Left colon (tissue), 2 donors: ENCODE data around the gene CEACAM6. TPM values are rescaled to one million over a fixed set of nuclear protein-coding genes. Genes with fewer than 3 reads are reported as not detected.

Experiments
- ATAC-seq: fragments of 200-7000 bp; cut with Tn5 transposase; one replicate; pipeline ENCODE4 v1.9.1; 2020; ENCODE audit warnings: mild to moderate bottlenecking, moderate library complexity
- DNase-seq, 2 donors: peaks; one replicate each; pipeline ENCODE4 v3.0.0-alpha.2; 2020
- intact Hi-C, 2 donors: fragments of 100-400 bp; cut with DNase I in 1 of 2; cut with micrococcal nuclease in 1 of 2; formaldehyde crosslinking; loops; one replicate each; pipeline versions ENCODE4 v1.11.2 to v1.14.0; 2022; cut with DNase I, micrococcal nuclease
- total RNA-seq, 2 donors: library from RNA; stranded (reverse); fragmentation: NEBNext Ultra II Directional; extraction: Animal tissue kit (Norgen Biotek cat#: 25700); gene quantifications; one replicate each; pipeline ENCODE4 v1.2.1, GENCODE V29; 2021
- donor health status: DM: no; HTN: no; CAD: no.
- donor health status: DM: yes; HTN: yes; CAD: no.

CEACAM6 gene
- total RNA-seq, 2 donors from 2014 or later, result 485 to 596 TPM

GRCh38 chr19:41816761-41817160 is 61.4 kb downstream of the CEACAM6 start:
- intact Hi-C loops, result no loop called here
- ATAC-seq (peak; percentile 84), DNase-seq (no peak)

GRCh38 chr19:41821003-41821735 is 65.8 kb downstream of the CEACAM6 start:
- intact Hi-C loops, result no loop called here
- ATAC-seq, result peak; percentile 80
- DNase-seq, result no peak

Other genes starting within 250 kb of the CEACAM6 start
- gene CEACAM21, start 179.4 kb upstream of the CEACAM6 start, total RNA-seq, result 1 to 10 TPM in 1 of 2 donors, not detected in 1; 1.5 TPM
- under 1 TPM; 0.22 to 0.24 TPM for gene CEACAM4, start 128.5 kb upstream of the CEACAM6 start, total RNA-seq
- gene CEACAM7, start 67.3 kb upstream of the CEACAM6 start, total RNA-seq, result 1,000 to 10,000 TPM; 2,049 to 2,156 TPM
- 1,000 to 10,000 TPM; 4,350 to 5,481 TPM for gene CEACAM5, start 46.9 kb upstream of the CEACAM6 start, total RNA-seq
- 1 to 10 TPM; 1.2 to 4.8 TPM for gene CEACAM3, start 41.1 kb downstream of the CEACAM6 start, total RNA-seq
- not detected for gene LYPD4, start 89.2 kb downstream of the CEACAM6 start, total RNA-seq
- gene DMRTC2, start 89.5 kb downstream of the CEACAM6 start, total RNA-seq, result not detected
- 1,000 to 10,000 TPM; 1,474 to 1,504 TPM for gene RPS19, start 104.7 kb downstream of the CEACAM6 start, total RNA-seq
- 10 to 100 TPM in 1 of 2 donors, 1 to 10 TPM in 1; 3.9 to 13.7 TPM for gene CD79A, start 121.7 kb downstream of the CEACAM6 start, total RNA-seq
- 10 to 100 TPM; 87.8 to 93.6 TPM for gene ARHGEF1, start 127.7 kb downstream of the CEACAM6 start, total RNA-seq
- gene ERFL, start 172.9 kb downstream of the CEACAM6 start, total RNA-seq, result 1 to 10 TPM; 1.1 to 1.7 TPM
- gene RABAC1, start 203.8 kb downstream of the CEACAM6 start, total RNA-seq, result 100 to 1,000 TPM; 177 to 196 TPM
- gene ATP1A3, start 238.7 kb downstream of the CEACAM6 start, total RNA-seq, result 1 to 10 TPM; 1.2 to 1.6 TPM